Nucleus accumbens (tissue), 56 donors: ENCODE data around the gene ZBTB17.
A peak's percentile ranks its signal among the peaks of the same experiment; 100 is the strongest.
"Not testable (repeated sequence)": the region's sequence is repeated elsewhere in the genome, so short reads cannot be mapped to it uniquely, and the experiment has no call there.

Experiments used
- DNase-seq, 56 donors: peaks; one replicate each; lab custom pipeline; 2025; lab: John Stamatoyannopoulos, UW

The ZBTB17 gene

DNA sequence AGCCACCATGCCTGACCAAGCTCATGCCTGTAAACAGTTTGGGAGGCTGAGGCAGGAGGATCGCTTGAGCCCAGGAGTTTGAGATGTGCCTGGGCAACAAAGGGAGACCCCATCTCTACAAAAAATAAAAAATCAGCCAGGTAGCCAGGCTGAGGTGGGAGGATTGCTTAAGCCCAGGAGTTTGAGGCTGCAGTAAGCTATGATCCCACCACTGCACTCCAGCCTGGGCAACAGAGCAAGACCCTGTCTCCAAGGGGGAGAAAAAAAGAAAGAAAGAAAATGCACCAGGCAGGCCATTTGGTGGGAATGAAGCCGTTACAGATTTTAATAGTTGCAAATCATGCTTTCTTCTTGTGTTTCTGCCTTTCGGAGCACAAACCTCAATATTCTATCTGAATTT, 62.3 kb downstream of the ZBTB17 start:
- not testable (repeated sequence) for DNase-seq

DNA sequence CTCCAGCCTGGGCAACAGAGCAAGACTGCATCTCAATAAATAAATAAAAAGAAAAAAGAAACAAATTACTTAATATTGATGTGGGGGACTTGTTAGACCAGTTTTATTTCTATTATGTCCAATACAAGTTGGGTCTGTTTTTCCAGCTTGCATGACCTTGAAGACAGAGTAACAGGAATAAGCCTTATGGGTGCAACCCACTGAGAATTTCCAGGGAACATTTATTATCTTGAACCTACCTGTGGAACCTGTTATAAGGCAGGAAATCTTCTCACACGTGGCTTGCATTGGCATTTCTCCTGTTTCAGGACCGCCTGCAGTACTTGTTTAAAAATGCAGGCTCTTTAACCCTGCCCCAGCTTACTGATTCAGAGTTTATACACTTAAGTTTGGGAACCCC, 64.0 kb downstream of the ZBTB17 start:
- no peak for DNase-seq

GRCh38 chr1:15911141-15911540, 64.8 kb downstream of the ZBTB17 start:
- DNase-seq: no peak

GRCh38 chr1:15908597-15908996, 67.3 kb downstream of the ZBTB17 start:
- DNase-seq: no peak

DNA sequence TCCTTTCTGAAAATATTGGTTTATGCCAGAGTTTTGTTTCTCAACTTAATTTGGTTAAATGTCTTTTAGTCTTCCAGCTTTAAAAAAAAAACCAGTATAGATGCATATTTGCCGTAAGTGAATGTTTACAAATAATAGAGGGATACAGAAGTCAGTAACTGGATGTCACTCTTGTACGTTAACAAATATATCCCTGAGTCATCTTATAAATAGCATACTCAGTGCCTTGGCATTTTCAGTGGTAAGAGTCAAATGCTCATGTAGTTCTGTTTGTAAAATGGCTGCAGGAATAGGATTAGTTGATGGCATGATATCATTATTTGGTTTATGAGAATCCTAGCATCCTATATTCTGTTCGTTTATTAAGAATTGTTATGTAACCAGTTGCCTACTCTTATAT, 73.0 kb downstream of the ZBTB17 start:
- no peak for DNase-seq

DNA sequence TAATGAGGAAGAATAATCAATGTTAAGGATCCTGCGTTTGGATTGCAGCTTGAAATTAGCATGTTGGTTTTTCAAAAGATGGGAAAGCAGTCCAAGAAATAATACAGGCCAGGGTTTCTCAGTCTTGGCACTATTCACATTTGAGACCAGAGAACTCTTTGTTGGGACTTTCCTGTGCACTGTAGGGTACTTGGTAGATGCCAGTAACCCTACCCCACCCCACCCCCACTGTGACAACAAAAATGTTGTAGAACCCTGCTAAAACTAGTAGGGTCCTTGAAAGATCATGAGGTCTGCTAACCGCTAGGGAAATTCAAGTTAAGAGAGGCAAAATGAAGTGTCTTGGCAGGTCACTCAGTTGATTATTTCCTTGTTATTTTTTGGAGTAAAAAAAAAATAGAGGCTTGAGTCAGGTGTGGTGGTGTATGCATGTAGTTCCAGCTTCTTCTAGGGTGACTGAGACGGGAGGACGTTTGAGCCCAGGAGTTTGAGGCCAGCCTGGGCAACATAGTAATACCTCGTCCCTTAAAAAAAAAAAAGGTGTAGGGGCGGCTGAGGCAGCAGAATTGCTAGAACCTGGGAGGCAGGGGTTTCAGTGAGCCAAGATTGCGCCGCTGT, 75.1 kb downstream of the ZBTB17 start:
- DNase-seq: peak in 1 of 56 donors; percentile 13

DNA sequence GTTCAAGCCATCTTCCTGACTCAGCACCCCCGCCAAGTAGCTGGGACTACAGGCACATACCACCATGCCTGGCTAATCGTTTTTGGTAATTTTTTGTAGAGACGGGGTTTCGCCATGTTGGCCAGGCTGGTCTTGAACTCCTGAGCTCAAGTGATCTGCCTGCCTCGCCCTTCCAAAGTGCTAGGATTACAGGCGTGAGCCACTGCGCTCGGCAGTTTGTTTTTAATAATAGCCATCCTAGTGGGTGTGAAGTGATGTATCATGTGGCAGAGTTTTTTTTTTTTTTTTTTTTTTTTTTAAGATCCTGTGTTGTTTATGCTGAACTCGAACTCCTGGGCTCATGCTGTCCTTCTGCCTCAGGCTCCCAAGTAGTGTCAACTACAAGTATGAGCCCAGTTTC, 76.6 kb downstream of the ZBTB17 start:
- DNase-seq: no peak

DNA sequence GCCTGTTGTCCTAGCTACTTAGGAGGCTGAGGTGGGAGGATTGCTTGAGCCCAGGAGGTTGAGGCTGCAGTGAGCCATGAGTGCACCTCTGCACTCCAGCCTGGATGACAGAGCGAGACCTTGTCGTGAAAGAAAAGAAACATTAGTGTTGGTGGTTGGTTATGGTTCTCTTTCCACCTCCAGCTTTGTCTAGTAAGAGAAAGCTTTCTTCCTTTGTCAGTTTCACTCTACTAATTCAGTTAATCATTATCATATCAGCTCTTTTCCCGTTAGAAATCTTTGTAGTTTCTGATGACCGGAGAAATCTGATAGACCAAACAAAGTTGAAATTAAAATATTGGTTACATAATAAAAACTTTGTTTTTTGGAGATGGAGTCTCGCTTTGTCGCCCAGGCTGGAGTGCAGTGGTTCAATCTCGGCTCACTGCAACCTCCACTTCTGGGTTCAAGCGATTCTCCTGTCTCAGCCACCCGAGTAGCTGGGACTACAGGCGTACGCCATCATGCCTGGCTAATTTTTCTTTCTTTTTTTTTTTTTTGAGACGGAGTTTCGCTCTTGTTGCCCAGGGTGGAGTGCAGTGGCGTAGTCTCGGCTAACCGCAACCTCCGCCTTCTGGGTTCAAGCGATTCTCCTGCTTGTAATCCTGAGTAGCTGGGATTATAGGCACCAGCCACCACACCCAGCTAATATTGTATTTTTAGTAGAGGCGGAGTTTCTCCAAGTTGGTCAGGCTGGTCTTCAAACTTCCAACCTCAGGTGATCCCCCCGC, 78.9 kb downstream of the ZBTB17 start:
- not testable (repeated sequence) for DNase-seq

DNA sequence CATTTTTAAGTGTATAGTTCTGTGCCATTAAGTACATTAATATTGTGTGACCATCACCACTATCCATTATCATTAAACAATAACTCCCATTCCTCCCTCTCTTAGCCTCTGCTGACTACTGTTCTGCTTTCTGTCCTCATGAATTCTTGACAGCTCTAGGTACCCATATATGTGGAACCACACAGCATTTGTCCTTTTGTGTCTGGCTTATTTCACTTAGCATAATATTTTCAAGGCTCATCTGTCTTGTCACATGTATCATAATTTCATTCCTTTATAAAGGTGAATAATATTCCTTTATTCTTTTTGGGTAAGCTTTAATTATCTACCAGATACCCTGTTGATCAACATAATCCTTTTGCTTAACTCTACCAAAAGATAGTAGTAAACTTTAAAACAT, 80.7 kb downstream of the ZBTB17 start:
- DNase-seq: no peak

DNA sequence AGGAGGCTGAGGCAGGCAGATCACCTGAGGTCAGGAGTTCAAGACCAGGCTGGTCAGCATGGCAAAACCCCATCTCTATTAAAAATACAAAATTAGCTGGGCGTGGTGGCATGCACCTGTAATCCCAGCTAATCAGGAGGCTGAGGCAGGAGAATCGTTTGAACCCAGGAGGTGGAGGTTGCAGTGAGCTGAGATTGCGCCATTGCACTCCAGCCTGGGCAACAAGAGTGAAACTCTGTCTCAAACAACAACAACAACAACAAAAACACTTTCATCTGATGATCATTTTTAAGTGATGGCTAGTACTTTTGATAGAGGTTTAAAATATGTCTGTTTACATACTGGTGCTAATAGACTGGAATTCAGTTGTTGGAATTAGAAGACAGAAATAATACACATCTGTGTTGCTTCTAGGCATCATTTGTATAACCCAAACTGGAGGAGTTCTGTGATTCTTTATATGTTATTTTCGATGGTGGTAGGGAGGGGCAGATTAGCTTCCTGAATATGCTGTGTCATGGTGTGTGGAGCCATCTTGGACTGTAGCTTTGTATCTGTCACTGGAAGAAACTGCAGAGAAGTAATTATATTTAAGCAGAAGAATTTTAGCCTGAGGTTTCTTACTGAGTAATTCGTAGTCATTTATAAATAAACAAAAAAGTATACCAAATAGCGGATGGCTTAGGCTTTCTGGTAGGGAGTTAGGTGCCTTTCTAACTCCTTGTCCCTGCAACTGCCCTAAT, 82.9 kb downstream of the ZBTB17 start:
- not testable (repeated sequence) for DNase-seq
